ENCODE results near the gene TRIM25. TPM values are rescaled to one million over a fixed set of nuclear protein-coding genes. Genes with fewer than 3 reads are reported as not detected.

TRIM25 gene
- total RNA-seq, 1 experiment from 2014 or later, result 15.2 TPM

- DNase-seq (ENCODE audit: low read depth, low spot score), result no peak
- in situ Hi-C loops (cut with HindIII; ENCODE audit: low pct_unique_long_range_greater_than_20kb, low sequenced_read_pairs), result no loop called here
These were observed 5.8 kb downstream of the TRIM25 start for GRCh38 chr17:56908001-56908542.

- DNase-seq (ENCODE audit: low read depth, low spot score), result no peak
These were observed 10.3 kb downstream of the TRIM25 start for GRCh38 chr17:56903560-56903959.

GRCh38 chr17:56902348-56902747 lies 11.5 kb downstream of the TRIM25 start:
- no peak for DNase-seq (ENCODE audit: low read depth, low spot score)
- in situ Hi-C loops (cut with HindIII; ENCODE audit: low pct_unique_long_range_greater_than_20kb, low sequenced_read_pairs), result no loop called here

More at GRCh38 chr17:56903560-56903959, 10.3 kb downstream of the TRIM25 start:
- in situ Hi-C loops (cut with HindIII; ENCODE audit: low pct_unique_long_range_greater_than_20kb, low sequenced_read_pairs), result no loop called here

- in situ Hi-C loops (cut with HindIII; ENCODE audit: low pct_unique_long_range_greater_than_20kb, low sequenced_read_pairs), result no loop called here
- DNase-seq (ENCODE audit: low read depth, low spot score), result no peak
These were observed 14.4 kb downstream of the TRIM25 start for GRCh38 chr17:56899403-56899802.

GRCh38 chr17:56898874-56899273 lies 15.0 kb downstream of the TRIM25 start:
- no peak for DNase-seq (ENCODE audit: low read depth, low spot score)
- in situ Hi-C loops (cut with HindIII; ENCODE audit: low pct_unique_long_range_greater_than_20kb, low sequenced_read_pairs), result no loop called here

- in situ Hi-C loops (cut with HindIII; ENCODE audit: low pct_unique_long_range_greater_than_20kb, low sequenced_read_pairs), result no loop called here
These were observed 16.0 kb downstream of the TRIM25 start for GRCh38 chr17:56897646-56898424.

GRCh38 chr17:56896968-56897359 lies 16.9 kb downstream of the TRIM25 start:
- DNase-seq (ENCODE audit: low read depth, low spot score), result no peak
- in situ Hi-C loops (cut with HindIII; ENCODE audit: low pct_unique_long_range_greater_than_20kb, low sequenced_read_pairs), result no loop called here

More at GRCh38 chr17:56897646-56898424, 16.0 kb downstream of the TRIM25 start:
- DNase-seq (ENCODE audit: low read depth, low spot score), result no peak

- DNase-seq (ENCODE audit: low read depth, low spot score), result no peak
- in situ Hi-C loops (cut with HindIII; ENCODE audit: low pct_unique_long_range_greater_than_20kb, low sequenced_read_pairs), result no loop called here
These were observed 17.5 kb downstream of the TRIM25 start for GRCh38 chr17:56896217-56896967.

GRCh38 chr17:56894859-56895455 lies 18.9 kb downstream of the TRIM25 start:
- in situ Hi-C loops (cut with HindIII; ENCODE audit: low pct_unique_long_range_greater_than_20kb, low sequenced_read_pairs), result no loop called here
- no peak for DNase-seq (ENCODE audit: low read depth, low spot score)

- in situ Hi-C loops (cut with HindIII; ENCODE audit: low pct_unique_long_range_greater_than_20kb, low sequenced_read_pairs), result no loop called here
- no peak for DNase-seq (ENCODE audit: low read depth, low spot score)
These were observed 20.3 kb downstream of the TRIM25 start for GRCh38 chr17:56893503-56893902.

- no peak for DNase-seq (ENCODE audit: low read depth, low spot score)
- in situ Hi-C loops (cut with HindIII; ENCODE audit: low pct_unique_long_range_greater_than_20kb, low sequenced_read_pairs), result no loop called here
These were observed 21.5 kb downstream of the TRIM25 start for GRCh38 chr17:56892333-56892732.

GRCh38 chr17:56891751-56892150 lies 22.1 kb downstream of the TRIM25 start:
- in situ Hi-C loops (cut with HindIII; ENCODE audit: low pct_unique_long_range_greater_than_20kb, low sequenced_read_pairs), result no loop called here
- DNase-seq (ENCODE audit: low read depth, low spot score), result peak; percentile 41

GRCh38 chr17:56890906-56891674 lies 22.8 kb downstream of the TRIM25 start:
- in situ Hi-C loops (cut with HindIII; ENCODE audit: low pct_unique_long_range_greater_than_20kb, low sequenced_read_pairs), result no loop called here
- DNase-seq (ENCODE audit: low read depth, low spot score), result no peak

- no peak for DNase-seq (ENCODE audit: low read depth, low spot score)
- in situ Hi-C loops (cut with HindIII; ENCODE audit: low pct_unique_long_range_greater_than_20kb, low sequenced_read_pairs), result no loop called here
These were observed 23.5 kb downstream of the TRIM25 start for GRCh38 chr17:56890390-56890789.

GRCh38 chr17:56887552-56888467 lies 26.0 kb downstream of the TRIM25 start:
- in situ Hi-C loops (cut with HindIII; ENCODE audit: low pct_unique_long_range_greater_than_20kb, low sequenced_read_pairs), result no loop called here
- DNase-seq (ENCODE audit: low read depth, low spot score), result peak; percentile 17

- in situ Hi-C loops (cut with HindIII; ENCODE audit: low pct_unique_long_range_greater_than_20kb, low sequenced_read_pairs), result no loop called here
- no peak for DNase-seq (ENCODE audit: low read depth, low spot score)
These were observed 26.7 kb downstream of the TRIM25 start for GRCh38 chr17:56887105-56887504.

GRCh38 chr17:56886288-56886731 lies 27.5 kb downstream of the TRIM25 start:
- DNase-seq (ENCODE audit: low read depth, low spot score), result no peak
- in situ Hi-C loops (cut with HindIII; ENCODE audit: low pct_unique_long_range_greater_than_20kb, low sequenced_read_pairs), result no loop called here

All from SK-MEL-5 (cell line).